RKO (cell line): Measurements from ENCODE around the gene ABR.
"Not testable (repeated sequence)": the region's sequence is repeated elsewhere in the genome, so short reads cannot be mapped to it uniquely, and the experiment has no call there.

Source experiments
- DNase-seq: peaks from one replicate; pipeline ENCODE4 v3.0.0-alpha.2; 2016; ENCODE audit warnings: low spot score

ABR gene

DNA sequence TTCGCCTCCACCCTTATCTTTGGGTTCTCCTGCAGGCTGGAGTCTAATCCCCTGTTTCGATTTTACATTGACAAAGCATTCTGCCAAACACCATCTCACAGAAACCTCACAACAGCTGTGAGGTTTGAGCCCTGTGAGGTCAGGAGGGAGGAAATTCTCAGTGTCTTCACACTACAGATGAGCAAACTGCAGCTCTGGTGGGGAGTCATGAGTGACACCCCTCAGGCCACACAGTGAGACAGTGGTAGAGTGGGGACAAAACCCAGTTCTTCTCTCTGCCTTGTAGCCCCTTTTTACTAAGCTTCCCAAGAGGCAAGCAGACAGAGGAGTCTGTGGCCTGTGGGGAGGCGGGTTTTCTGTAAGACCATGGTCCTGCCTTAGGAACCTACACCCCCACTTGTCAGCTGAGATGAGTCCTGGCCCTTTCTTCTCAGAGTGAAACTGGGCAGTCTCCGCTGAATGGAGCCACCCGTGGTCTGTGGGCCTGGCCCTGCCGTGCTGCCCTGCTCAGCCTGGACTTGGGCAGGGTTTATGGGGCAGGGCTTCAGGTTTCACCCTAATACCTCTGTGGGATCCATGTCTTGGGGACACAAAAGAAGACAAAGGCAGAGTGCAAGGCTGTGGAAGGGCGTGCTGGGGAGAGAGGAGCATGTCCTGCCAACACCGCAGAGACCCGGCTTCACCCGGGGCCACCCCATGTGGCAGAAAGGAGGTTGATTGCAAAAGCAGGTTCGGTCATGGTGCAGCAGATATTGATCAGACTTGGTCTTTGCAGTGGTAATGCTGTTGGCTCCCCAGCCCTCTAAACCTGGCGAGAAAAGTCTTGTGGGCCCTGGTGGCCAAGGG, 59.0 kb downstream of the ABR start:
- DNase-seq: no peak

DNA sequence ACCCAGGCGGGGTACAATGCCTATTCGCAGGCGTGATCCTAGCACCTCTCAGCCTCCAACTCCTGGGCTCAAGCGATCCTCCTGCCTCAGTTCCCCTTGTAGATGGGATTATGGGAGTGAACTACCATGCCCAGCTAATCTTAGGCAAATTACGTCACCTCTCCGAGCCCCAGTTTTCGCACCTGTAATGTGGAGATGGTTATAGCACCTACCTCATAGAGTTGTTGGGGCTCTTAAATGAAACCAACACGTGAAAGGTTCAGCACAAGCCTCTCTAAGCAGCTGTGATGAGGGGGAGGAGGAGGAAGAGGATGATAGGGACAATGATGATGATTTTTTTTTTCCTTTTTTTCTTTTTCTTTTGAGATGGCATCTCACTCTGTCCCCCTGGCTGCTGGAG, 59.9 kb downstream of the ABR start:
- DNase-seq: no peak

DNA sequence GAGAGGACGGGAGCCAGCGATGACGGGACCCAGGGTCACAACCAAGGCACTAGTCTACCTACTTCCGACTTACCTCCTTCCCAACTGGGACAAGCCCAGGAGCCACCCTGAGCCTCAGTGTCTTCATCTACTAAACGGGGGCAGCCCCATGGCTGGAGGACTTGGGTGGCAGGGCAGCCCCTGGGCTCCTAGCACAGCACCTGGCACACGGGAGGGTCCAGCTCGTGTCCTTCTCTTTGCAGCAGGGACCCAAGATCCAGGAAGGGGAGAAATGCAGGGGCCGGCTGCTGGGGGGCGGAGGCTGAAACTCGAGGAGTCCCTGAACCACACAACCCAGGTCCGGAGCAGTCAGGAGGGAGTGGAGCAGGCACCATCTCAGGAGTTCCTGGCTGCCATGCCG, 63.2 kb downstream of the ABR start:
- DNase-seq: no peak

DNA sequence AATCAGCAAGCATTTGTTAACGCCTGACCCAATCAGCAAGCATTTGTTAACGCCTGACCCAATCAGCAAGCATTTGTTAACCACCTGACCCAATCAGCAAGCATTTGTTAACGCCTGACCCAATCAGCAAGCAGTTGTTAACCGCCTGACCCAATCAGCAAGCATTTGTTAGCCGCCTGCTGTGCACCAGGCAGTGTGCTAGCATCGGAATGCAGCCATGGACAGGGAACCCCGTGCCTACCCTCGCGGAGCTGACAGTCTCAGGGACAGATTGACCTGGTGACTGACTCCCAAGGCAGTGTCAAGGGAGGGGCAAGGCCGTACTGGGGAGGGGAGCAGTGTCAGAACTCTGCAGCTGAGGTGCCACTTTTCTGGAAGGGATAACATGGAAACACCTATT, 66.9 kb downstream of the ABR start:
- DNase-seq: no peak

DNA sequence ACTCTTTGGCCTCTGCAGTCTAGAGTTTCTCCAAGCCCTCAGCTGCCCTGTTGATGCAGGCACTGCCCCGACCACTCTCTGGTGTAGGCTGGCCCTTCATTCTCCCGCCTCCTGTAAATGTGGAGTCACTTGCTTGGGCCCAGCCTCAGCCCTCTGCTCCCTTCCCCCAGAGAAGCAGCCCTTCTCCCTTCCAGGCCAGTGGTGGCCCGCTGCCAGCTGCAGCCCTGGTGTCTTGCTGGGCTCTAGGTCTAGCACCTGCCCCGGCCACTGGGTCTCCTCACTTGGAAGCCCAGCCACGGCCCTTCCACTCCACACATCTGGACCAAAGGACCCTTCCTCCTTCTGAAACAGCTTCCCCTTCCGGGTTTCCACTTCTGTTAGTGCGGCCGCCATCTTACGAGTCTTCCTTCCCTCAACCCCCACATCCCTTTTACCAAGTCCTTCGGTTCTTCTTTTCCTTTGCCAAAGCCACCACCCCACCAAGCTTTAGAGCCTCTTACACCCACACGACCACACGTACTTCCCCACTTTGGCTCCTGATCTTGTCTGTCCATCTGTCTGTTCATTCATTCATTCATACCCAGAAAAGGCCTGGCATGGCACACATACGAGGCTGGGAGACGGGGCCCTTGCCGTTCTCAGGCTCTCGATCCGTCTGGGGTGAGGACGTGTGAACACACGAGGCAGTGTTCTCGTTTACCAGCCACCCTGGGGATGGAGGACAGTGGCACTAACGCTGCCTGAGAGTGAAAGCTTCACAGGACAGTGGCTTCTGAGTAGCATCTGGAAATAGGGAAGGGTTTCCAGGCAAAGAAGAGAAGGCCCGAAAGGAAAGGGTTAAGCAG, 68.0 kb downstream of the ABR start:
- DNase-seq: no peak

DNA sequence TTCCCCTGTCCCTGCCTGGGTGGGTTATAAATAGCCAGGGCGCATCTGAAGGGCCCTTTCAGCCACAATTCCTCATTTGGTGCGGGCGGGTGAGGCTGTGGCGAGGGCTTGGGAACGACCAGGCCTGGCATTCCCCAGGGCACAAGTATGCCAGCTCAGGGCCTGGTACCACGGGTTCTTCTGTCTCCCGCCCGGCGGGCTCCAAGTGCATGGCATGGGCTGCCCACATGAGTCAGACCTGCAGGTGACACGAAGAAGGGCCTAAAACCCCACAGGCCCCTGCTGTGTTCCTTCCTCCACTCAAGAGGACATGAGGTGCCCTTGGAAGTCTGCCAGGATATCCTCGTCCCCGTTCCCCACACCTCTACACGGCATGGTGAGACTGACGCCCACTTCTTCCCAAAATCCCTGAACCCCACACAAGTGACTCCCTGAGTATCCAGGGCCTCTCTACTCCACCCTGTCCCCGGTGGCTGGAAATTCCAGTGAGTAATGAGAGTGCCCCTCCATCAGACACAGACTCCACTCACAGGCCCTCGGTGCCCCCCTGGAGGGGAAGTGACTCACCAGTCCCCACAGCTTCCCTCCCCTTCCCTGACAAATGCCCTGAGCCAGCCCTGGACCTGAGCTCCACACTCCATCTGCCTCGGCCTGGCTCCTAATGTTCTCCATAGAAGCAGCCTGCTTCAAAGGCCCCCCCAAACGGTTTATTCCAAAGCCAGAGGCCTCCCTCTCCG, 68.8 kb downstream of the ABR start:
- DNase-seq: peak; percentile 80

DNA sequence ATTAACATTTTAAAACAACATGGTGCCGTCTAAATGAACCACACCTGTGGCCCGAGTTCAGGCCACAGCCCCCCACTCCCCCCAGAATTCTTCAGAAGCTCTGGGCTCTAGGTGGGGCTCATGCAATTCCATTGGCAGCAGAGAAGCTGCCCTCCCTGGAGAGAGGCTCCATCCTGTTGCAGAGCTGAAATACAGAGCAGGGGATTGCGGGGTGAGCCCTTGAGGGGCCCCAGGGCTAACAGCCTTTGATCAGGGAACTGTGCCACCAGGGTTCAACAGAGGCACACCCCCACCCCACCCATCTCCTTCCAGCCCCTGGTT, 69.3 kb downstream of the ABR start:
- no peak for DNase-seq

DNA sequence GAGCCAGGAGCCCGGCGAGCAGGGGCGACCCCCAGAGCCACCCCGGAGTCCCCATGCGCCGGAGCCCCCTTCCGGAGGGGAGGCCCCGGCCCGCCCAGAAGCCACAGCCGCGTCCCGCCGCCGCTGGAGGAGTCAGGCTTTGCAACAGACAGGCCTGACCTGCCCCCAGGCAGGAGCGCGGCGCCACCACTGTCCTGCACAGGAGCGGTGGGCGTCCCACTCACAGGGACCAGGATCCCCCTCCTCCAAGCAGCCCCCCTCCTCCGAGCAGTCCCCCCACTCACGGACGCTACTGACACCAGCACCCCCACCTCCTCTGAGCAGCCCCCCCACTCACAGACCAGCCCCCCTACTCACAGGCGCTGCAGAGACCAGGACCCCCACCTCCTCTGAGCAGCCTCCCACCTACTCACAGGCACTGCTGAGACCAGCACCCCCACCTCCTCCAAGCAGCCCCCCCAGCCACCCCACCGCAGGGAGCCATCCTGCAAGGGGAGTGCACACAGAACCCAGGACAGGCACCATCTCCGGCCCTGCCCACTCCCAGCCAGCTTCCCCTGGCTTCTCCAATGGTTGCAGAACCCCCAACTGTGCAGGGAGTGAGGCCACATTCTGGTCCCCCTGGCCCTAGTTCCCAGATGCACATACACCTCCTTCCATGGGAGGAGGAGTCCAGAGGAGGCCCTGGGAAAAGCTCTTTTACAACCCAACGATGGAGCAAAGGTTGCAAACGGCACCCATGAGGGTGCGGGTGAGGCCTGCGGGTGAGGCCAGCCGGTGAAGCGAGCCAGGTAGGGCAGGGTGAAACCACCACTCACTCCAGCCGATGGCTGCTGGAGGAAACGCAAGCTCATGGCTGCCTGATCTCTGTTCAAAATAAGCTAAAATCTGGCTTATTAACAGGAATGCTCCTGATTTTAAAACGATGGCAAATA, 69.9 kb downstream of the ABR start:
- peak; percentile 49 for DNase-seq

DNA sequence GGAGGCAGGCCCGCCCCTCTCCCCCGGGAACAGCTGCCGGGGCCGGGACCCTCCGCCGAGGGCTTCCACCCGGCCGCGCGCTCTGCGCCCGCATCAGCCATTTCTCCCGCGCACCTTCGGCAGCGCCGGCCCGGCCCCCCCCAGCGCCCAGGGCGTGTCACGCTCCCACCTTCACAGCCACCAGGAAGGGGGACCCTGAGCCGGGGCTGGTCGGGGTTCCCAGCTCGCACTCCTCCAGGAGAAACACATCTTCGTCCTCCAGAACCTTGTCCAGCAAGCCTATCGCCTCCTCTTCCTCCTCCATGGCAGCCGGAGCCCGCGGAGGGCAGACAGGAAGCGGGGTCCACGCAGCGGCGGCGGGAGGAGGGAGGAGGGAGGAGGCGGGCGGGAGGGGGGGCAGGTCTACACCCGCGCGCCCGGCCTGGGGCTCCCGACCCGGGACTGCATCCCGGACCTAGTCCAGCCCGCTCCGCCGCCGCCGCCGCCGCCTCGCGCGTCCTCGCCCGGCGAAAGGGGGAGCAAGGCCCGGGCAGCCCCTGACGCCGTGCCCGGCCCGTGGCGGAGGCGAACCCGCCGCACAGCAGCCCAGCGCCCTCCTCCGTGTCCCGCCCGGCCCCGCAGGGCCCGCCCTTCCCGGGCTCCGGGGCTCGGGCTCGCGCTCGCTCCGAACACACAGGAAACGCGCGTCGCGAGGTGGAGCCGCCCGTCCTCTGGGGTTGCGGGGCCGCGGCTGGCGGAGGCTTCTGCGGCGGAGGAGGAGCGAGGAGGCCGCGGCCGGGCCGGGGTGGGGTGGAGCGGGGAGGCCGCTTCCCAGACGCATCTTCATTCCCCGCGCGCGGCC, 70.8 kb downstream of the ABR start:
- peak; percentile 54 for DNase-seq

DNA sequence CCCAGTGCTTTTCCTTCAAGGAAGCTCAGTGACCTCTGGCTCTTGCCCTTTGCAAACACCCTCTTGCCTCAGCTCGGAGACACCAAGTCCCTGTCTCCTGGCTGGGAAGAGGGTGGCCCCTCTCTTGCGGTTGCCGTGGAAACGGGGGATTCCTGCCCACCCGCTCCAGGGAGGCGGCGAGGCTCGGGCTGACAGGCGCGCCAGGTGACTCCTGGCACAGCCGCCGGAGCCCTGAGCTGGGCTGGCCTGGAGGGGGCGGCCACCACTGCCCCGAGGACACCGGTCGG, 71.4 kb downstream of the ABR start:
- no peak for DNase-seq

DNA sequence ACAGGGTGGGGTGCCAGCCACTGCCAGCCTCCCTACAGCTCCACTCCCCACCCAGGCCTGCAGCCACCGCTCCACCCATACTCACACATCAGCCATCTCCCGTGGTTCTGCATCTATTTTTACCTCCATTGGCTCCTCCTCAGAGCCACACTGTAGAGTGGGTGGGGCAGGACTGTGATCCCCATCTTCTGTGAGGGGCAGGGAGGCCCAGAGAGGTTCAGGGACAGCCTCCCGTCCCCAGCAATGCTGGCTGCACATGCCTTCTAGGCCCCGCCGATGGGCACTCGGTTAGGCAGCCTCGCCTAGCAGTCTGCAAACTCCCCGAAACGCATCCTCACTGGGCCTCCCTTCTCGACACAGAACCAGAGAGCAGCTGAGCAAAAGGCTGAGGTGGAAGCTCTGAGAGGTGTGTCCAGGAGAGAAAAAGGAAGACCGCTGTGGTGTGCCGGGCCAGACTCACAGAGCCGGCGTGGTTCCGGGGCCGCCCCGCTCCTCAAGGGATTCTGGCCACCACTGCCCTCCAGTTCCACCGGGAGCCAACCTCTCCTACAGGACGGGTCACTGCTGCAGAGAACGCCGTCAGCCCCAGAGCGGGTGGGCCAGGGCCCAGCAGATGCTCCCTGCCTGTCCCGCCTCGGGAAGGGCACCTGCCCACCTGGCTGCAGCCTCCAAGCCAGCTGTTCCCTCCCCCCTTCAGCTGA, 71.9 kb downstream of the ABR start:
- no peak for DNase-seq

DNA sequence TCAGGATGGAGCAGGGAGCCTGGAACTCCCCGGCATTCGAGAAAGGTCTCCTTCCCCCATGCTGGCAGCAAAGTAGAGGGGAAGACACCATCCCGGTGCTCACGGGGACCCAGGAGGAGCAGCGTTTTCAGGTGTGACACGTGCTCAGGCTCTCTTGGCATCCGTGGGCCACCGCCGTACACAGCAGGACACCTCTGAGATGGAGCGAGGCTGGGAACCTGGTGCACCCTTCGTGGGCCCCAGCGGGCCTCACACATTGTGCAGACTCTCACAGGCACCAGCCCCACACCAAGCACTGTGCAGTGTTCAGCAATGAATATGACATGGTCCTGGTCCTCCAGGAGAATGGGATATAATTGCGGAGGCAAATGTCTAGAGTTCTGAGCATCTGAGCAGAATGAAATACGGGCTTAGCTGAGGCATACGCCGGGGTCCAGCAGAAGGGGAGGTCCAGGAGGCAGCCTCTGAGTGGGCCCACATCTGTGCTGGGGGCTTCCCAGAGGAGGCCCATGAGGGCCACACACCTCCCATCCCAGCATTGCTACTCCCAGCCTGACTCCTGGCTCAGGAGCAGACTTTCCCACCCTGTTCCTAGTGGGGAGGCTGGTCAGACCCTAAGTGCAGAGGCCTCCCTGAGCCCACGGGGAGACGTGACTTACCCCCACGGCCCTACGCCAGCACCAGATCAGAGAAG, 72.6 kb downstream of the ABR start:
- no peak for DNase-seq

DNA sequence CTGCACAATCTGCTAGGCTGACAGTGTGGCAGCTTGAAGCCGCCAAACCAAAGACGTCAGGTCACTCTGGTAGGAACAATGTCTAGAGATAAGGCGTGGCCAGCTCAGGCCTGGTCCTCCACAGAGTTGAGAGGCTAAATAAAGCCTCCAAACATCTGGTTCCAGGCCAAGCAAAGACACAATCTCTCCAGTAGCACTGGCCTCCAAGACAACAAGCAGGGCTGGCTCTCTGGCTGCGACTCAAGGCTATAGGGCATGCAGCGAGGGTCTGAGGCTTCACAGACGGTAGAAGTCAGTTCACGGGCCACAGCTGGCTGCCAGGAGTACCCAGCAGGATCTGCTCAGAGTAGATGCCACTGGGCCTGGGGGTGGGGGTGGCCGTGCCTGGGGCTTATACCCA, 75.6 kb downstream of the ABR start:
- DNase-seq: no peak

DNA sequence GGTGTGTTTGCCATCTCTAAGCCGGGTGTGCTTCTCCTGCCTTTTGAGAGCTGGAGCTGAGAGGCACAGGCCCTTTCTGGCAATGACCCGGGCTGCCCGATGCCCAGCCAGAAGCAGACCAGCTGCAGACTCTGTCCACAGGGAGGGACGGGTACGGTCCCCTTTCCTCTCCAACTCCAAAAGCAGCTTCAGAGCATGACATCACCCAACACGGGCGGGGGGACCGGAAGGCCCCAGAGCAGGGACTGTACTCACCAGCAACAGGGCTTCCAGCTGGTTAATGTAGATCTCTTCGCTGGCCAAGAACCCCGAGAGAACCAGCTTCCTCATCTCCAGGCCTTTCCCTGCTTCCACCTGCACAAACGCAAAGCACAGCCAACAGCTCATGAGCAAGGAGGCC, 79.4 kb downstream of the ABR start:
- no peak for DNase-seq

DNA sequence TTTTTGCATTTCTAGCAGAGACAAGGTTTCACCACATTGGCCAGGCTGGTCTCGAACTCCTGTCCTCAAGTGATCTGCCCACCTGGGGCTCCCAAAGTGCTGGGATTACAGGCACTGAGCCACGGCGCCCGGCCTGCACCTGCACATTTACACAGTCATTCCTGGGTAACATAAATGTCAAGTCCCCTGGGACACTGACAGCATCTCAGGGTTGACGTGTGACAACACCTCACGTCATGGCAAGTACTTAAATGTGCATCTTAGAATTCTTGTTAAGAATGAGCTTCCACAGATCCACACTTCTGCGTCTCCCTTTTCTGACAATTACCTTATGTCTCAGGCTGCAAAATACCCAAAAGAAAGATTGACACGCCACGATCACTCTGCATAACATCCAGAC, 80.5 kb downstream of the ABR start:
- DNase-seq: no peak

DNA sequence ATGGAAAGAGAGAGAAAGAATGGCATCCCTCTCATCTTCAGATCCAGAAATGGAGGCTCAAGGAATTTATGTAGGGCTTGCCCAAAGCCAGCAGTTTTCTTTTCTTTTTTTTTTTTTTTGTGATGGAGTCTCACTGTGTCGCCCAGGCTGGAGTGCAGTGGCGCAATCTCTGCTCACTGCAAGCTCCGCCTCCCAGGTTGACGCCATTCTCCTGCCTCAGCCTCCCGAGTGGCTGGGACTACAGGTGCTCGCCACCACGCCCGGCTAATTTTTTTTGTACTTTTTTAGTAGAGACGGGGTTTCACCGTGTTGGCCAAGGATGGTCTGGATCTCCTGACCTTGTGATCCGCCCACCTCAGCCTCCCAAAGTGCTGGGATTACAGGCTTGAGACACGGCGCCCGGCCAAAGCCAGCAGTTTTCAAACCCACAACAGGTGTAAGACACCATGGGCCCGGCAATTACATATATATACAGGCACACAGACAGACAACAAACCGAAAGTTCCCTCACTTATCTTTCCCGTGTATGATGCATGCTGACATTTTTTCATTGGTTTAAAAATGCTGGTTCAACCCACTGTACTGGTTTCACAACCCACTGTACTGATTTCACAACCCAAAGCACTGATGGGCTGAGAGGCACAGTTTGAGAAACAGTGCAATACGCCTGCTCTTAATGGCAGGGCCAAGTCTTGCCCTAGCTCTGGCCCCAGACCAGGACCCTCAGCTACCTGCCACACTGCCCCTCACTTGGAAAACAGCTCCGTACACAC, 81.6 kb downstream of the ABR start:
- DNase-seq: not testable (repeated sequence)

DNA sequence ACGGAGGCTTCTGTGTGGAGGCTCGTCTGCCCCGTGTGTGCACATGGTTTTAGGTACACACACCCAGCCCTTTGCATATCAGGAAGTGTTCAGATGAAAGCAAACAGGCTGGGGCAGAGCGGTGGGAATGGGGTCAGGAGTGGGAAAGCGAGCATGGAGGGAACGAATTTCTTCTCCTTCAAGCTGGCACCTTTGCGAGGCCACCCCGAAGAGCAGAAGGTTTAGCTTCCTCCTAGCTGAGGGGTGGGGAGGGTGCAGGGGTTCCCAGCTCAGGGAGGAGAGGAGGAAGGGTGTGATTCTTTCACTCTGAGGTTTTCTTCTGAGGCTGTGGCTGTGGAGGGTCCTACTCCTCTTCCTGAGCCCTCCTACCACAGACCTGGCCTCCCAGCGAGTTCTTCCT, 83.6 kb downstream of the ABR start:
- DNase-seq: no peak

DNA sequence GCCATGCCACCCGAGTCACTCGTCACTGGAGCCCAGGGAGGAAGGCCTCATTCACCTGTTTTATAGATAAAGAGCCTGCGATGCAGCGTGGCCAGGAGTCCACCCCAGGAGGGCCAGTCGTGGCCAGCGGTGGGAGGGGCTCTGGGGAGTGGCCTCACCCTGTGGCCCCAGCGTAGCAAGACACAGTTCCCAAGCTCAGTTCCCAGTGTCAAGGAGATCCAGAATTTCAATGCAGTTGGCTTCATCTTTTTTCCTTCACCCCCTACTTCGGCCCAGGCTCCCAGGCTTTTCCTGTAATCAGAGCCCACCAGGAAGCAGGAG, 84.0 kb downstream of the ABR start:
- DNase-seq: no peak
